Measurements from ENCODE around the gene FRMD4A.

DNA sequence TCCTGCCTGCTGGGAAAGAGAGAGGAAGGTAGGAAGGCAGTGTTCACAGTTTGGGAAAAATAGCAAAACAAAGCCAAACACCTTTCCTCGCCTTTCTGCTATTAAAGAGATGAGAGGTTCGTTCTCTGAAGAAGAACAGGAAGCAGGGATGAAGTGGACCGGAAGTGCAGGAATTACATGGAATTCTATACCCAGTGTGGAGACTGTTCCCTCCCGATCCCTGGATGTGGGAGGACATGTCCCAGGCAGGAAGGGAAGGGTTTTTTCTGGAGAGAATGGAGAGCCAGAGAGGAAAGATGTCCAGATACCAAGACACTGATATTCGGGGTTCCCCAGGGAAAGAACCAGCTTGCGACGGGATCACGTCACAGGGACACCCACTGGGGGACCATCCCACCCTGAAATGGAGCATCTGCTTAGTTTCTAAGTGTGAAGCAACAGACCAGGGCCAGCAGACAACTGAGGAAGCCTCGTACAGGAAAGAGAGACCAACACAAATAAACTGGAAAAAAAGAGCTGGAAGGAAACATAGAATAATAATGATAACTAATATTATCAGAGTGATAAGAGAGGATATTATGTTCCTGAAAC lies 556.3 kb downstream of the FRMD4A start:
- TF ChIP-seq EZH2 (IDR thresholded peaks at IDR 0.05; ENCODE audit: low read length) (no peak), CTCF (optimal IDR thresholded peaks at IDR 0.05 in 1 of 3, IDR thresholded peaks at IDR 0.05 in 1 of 3, conservative IDR thresholded peaks at IDR 0.05 in 1 of 3; ENCODE audit: extremely low read depth in 1 of 3, insufficient read depth in 2 of 3, low read length in 3 of 3) (no peak)
